A549 treated with GW870086 at 1 μM for 4 hours (cell line): Measurements from ENCODE around the gene METTL2B. TPM values are rescaled to one million over a fixed set of nuclear protein-coding genes. Genes with fewer than 3 reads are reported as not detected.

Experiments used
- total RNA-seq: library from RNA; stranded (reverse); fragments of 200-300 nt; extraction: Qiagen RNA extraction; gene quantifications from 5 replicates; pipeline ENCODE4 v1.2.3, GENCODE V29; 2022; ENCODE audit warnings: low read depth

Gene METTL2B, protein sequence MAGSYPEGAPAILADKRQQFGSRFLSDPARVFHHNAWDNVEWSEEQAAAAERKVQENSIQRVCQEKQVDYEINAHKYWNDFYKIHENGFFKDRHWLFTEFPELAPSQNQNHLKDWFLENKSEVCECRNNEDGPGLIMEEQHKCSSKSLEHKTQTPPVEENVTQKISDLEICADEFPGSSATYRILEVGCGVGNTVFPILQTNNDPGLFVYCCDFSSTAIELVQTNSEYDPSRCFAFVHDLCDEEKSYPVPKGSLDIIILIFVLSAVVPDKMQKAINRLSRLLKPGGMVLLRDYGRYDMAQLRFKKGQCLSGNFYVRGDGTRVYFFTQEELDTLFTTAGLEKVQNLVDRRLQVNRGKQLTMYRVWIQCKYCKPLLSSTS
- 20.8 to 25.2 TPM (median 22.5 TPM) in 5 replicates for total RNA-seq

GRCh38 chr7:128476402-128477335 lies at the start of gene METTL2B:
Gene METTL2B, plus strand, starts transcription at chr7:128476748. Its CDS starts 18 bp downstream, at chr7:128476766.

DNA sequence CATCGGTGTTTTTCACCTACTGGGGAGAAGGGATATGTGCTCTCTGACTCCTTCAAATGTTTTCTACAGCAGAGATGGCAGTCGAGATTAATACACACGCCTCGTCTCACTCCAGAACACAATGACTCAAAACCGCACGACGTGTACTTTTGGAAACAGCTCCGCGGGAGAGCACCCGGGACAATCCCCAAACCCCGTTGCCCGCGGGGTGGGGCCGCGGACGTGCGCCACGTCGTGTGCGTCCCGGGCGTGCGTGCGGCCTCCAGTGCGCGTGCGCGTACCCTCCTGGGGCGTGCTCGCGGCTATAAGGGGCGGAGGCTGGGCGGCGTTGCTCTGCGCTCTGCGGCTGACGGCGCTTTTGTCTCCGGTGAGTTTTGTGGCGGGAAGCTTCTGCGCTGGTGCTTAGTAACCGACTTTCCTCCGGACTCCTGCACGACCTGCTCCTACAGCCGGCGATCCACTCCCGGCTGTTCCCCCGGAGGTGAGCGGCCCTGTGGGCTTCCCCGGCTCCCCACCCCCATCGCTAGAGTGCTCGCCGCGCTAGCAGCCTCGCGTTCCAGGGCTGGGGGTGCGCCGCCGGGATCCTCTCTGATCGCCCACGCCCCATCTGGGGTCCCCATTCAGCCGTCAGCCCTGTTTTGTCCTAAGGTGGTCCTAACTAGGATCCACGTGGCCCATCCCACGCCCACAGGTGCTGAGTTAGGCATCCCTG lies 20.8 kb upstream of the METTL2B start, which contains the start of gene HILPDA:
Gene HILPDA (plus strand): TSS at position 336 of the 712 bp plus-strand sequence. CDS start 1,391 bp downstream, outside the sequence.

Other genes starting within 250 kb of the METTL2B start
- not detected in 5 replicates for gene LEP, start 235.5 kb upstream of the METTL2B start, total RNA-seq
- 52.2 to 58.2 TPM (median 55.9 TPM) in 5 replicates for gene RBM28, start 132.8 kb upstream of the METTL2B start, total RNA-seq
- 0.29 to 0.50 TPM (median 0.41 TPM) in 5 replicates for gene PRRT4, start 115.1 kb upstream of the METTL2B start, total RNA-seq
- 101 to 128 TPM (median 118 TPM) in 5 replicates for gene IMPDH1, start 66.8 kb upstream of the METTL2B start, total RNA-seq
- gene HILPDA, start 20.9 kb upstream of the METTL2B start, total RNA-seq, result 27.3 to 37.4 TPM (median 29.3 TPM) in 5 replicates
- gene GARIN1A, start 195.5 kb downstream of the METTL2B start, total RNA-seq, result 0.25 to 0.73 TPM (median 0.53 TPM) in 5 replicates